H9 (cell line): ENCODE results near the gene SMLR1. TPM values are rescaled to one million over a fixed set of nuclear protein-coding genes. Genes with fewer than 3 reads are reported as not detected.

Experiments used
- DNase-seq: peaks from one replicate; pipeline ENCODE4 v3.0.0-alpha.2; 2017
- H2AFZ ChIP-seq: one replicate; pipeline ENCODE4 v1.6.1; 2013; ENCODE audit warnings: mild to moderate bottlenecking, low read length, control low read depth, moderate library complexity
- H2AK5ac ChIP-seq: 2 replicates; pipeline ENCODE4 v1.6.1; 2013; ENCODE audit warnings: low read length, control low read depth, mixed read lengths; ENCODE audit not compliant: insufficient read length
- H2BK120ac ChIP-seq: one replicate; pipeline ENCODE4 v1.6.1; 2013; ENCODE audit warnings: low read depth, mild to moderate bottlenecking, low read length, control low read depth, inconsistent platforms; ENCODE audit not compliant: poor library complexity, severe bottlenecking
- H2BK12ac ChIP-seq: 2 replicates; pipeline ENCODE4 v1.6.1; 2013; ENCODE audit warnings: low read length, control low read depth, mixed read lengths, low read depth; ENCODE audit not compliant: insufficient read length
- H2BK15ac ChIP-seq: 2 replicates; pipeline ENCODE4 v1.6.1; 2013; ENCODE audit warnings: low read depth, low read length, control low read depth
- H2BK20ac ChIP-seq: one replicate; pipeline ENCODE4 v1.6.1; 2013; ENCODE audit warnings: low read depth, mild to moderate bottlenecking, low read length, control low read depth, inconsistent platforms; ENCODE audit not compliant: poor library complexity, severe bottlenecking
- H2BK5ac ChIP-seq: 2 replicates; pipeline ENCODE4 v1.6.1; 2013; ENCODE audit warnings: low read length, control low read depth, mixed read lengths; ENCODE audit not compliant: insufficient read length
- H3K14ac ChIP-seq: 2 replicates; pipeline ENCODE4 v1.6.1; 2013; ENCODE audit warnings: low read length, control low read depth; ENCODE audit not compliant: insufficient read depth
- H3K18ac ChIP-seq: 2 replicates; pipeline ENCODE4 v1.6.1; 2013; ENCODE audit warnings: low read depth, mild to moderate bottlenecking, mixed read lengths, low read length, control low read depth; ENCODE audit not compliant: insufficient read length
- H3K23ac ChIP-seq: 2 replicates; pipeline ENCODE4 v1.6.1; 2013; ENCODE audit warnings: low read length, control low read depth, mixed read lengths, low read depth; ENCODE audit not compliant: insufficient read length
- H3K23me2 ChIP-seq: 2 replicates; pipeline ENCODE4 v1.6.1; 2013; ENCODE audit warnings: low read depth, mild to moderate bottlenecking, mixed read lengths, low read length, control low read depth; ENCODE audit not compliant: insufficient read length, poor library complexity, severe bottlenecking
- H3K27ac ChIP-seq: 2 replicates; pipeline ENCODE4 v1.5.1; 2013; ENCODE audit warnings: low read length, control low read depth, mixed read lengths, low read depth; ENCODE audit not compliant: insufficient read length
- H3K27me3 ChIP-seq: 2 replicates; pipeline ENCODE4 v1.6.1; 2013; ENCODE audit warnings: low read length, control low read depth, inconsistent platforms; ENCODE audit not compliant: insufficient read depth
- H3K4ac ChIP-seq: 2 replicates; pipeline ENCODE4 v1.6.1; 2013; ENCODE audit warnings: low read depth, mild to moderate bottlenecking, control low read depth, inconsistent platforms, low read length, moderate library complexity
- H3K4me1 ChIP-seq: 2 replicates; pipeline ENCODE4 v1.6.1; 2013; ENCODE audit warnings: low read length, control low read depth, inconsistent platforms; ENCODE audit not compliant: insufficient read depth
- H3K4me2 ChIP-seq: 2 replicates; pipeline ENCODE4 v1.6.1; 2013; ENCODE audit warnings: low read length, control low read depth, mixed read lengths; ENCODE audit not compliant: insufficient read length, insufficient read depth
- H3K56ac ChIP-seq: 2 replicates; pipeline ENCODE4 v1.6.1; 2013; ENCODE audit warnings: low read depth, mild to moderate bottlenecking, mixed read lengths, low read length, control low read depth; ENCODE audit not compliant: insufficient read length
- H3K79me1 ChIP-seq: 2 replicates; pipeline ENCODE4 v1.6.1; 2013; ENCODE audit warnings: low read depth, mild to moderate bottlenecking, moderate library complexity, low read length, control low read depth, inconsistent platforms; ENCODE audit not compliant: insufficient read depth, poor library complexity, severe bottlenecking
- H3K79me2 ChIP-seq: 2 replicates; pipeline ENCODE4 v1.6.1; 2013; ENCODE audit warnings: low read length, control low read depth, inconsistent platforms; ENCODE audit not compliant: insufficient read depth
- H3K9ac ChIP-seq: 2 replicates; pipeline ENCODE4 v1.6.1; 2013; ENCODE audit warnings: low read length, control low read depth, mixed read lengths; ENCODE audit not compliant: insufficient read length; ENCODE audit errors: extremely low read depth
- H3K9me3 ChIP-seq: one replicate; pipeline ENCODE4 v1.6.1; 2013; ENCODE audit warnings: low read depth, low read length, inconsistent platforms; ENCODE audit not compliant: control insufficient read depth
- H3T11ph ChIP-seq: one replicate; pipeline ENCODE4 v1.6.1; 2013; ENCODE audit warnings: mild to moderate bottlenecking, low read length, control low read depth, inconsistent platforms
- H4K20me1 ChIP-seq: one replicate; pipeline ENCODE4 v1.6.1; 2013; ENCODE audit not compliant: control insufficient read depth, insufficient read length, insufficient read depth
- H4K5ac ChIP-seq: 2 replicates; pipeline ENCODE4 v1.6.1; 2013; ENCODE audit warnings: low read depth, mild to moderate bottlenecking, mixed read lengths, low read length, control low read depth; ENCODE audit not compliant: insufficient read length
- H4K8ac ChIP-seq: replicated peaks from 2 replicates; pipeline ENCODE4 v1.6.1; 2013; ENCODE audit warnings: low read length, control low read depth, mixed read lengths, low read depth; ENCODE audit not compliant: insufficient read length
- H4K91ac ChIP-seq: 2 replicates; pipeline ENCODE4 v1.6.1; 2013; ENCODE audit warnings: low read depth, mild to moderate bottlenecking, moderate library complexity, mixed read lengths, low read length, control low read depth; ENCODE audit not compliant: insufficient read length
- H3K27ac Mint-ChIP-seq, 3 experiments: 2 replicates in 2 of 3; 3 replicates in 1 of 3; pipeline ENCODE4 v1.8.0; 2020 to 2021; ENCODE audit warnings: mixed read lengths in 3 of 3, mild to moderate bottlenecking in 1 of 3, moderate library complexity in 1 of 3
- H3K27me3 Mint-ChIP-seq: 2 replicates; pipeline ENCODE4 v1.8.0; 2021; ENCODE audit warnings: low read depth, mild to moderate bottlenecking, moderate library complexity, mixed read lengths
- H3K36me3 Mint-ChIP-seq, 3 experiments: 2 replicates in 2 of 3; 3 replicates in 1 of 3; pipeline ENCODE4 v1.8.0; 2020 to 2021; ENCODE audit warnings: low read depth in 3 of 3, mixed read lengths in 3 of 3; ENCODE audit not compliant: insufficient read depth in 1 of 3
- H3K4me1 Mint-ChIP-seq, 2 experiments: 2 replicates each; pipeline ENCODE4 v1.8.0; 2020; ENCODE audit warnings: mixed read lengths in 2 of 2
- H3K4me3 Mint-ChIP-seq, 2 experiments: 2 replicates in 1 of 2; 3 replicates in 1 of 2; pipeline ENCODE4 v1.8.0; 2020 to 2021; ENCODE audit warnings: mild to moderate bottlenecking in 2 of 2, mixed read lengths in 2 of 2, moderate library complexity in 1 of 2
- H3K9me3 Mint-ChIP-seq, 2 experiments: 2 replicates in 1 of 2; 3 replicates in 1 of 2; pipeline ENCODE4 v1.8.0; 2020; ENCODE audit warnings: mild to moderate bottlenecking in 2 of 2, mixed read lengths in 2 of 2, moderate library complexity in 1 of 2
- CTCF ChIP-seq: fragments of 200-600 bp; sonication (generic); conservative IDR thresholded peaks from 3 replicates; pipeline ENCODE4 v1.8.0; 2021; ENCODE audit warnings: antibody characterized with exemption, mild to moderate bottlenecking
- WGBS: extraction: QIAGEN DNeasy Blood & Tissue Kit; methylation state at CpG from one replicate; pipeline ENCODE4 v1.1.7; 2013; ENCODE audit warnings: missing lambda C conversion rate, low lambda C conversion rate, mixed read lengths; ENCODE audit not compliant: insufficient read length; ENCODE audit errors: extremely low coverage; 5-methylcytosine and 5-hydroxymethylcytosine counted together
- total RNA-seq: library from RNA; stranded (reverse); gene quantifications from 2 replicates; pipeline ENCODE4 v1.2.1, GENCODE V29; 2021

Gene SMLR1
- total RNA-seq, 1 experiment from 2014 or later = not detected

- DNase-seq = no peak
- Histone ChIP-seq H3K79me2 (no peaks in the 10 kb centered on the region; the same call in 1 of the 2 replicates), H2AFZ (no peak overlapping the region), H4K20me1 (no peaks in the 10 kb centered on the region), H3K23ac (no peak overlapping the region), H3K9ac (no peak overlapping the region), H3K27ac (no peak overlapping the region), H3K4me2 (no peak overlapping the region), H2BK12ac (no peak overlapping the region), H2AK5ac (no peak overlapping the region), H3K56ac (no peak overlapping the region), H4K5ac (no peak overlapping the region), H4K8ac (no peak overlapping the region), H3K9me3 (no peaks in the 10 kb centered on the region), H2BK5ac (no peak overlapping the region), H3K27me3 (no peaks in the 10 kb centered on the region), H3T11ph (no peak overlapping the region), H3K4me1 (no peaks in the 10 kb centered on the region), H2BK15ac (no peak overlapping the region), H4K91ac (no peak overlapping the region), H3K4ac (no peak overlapping the region), H3K23me2 (no peaks in the 10 kb centered on the region), H3K79me1 (no peaks in the 10 kb centered on the region), H2BK120ac (no peak overlapping the region), H2BK20ac (no peak overlapping the region), H3K14ac (no peak overlapping the region), H3K18ac (no peak overlapping the region)
- no CpG with 5 or more reads among the region's 10 CpGs for WGBS
- Mint-ChIP-seq H3K27me3 (no peaks in the 10 kb centered on the region), H3K4me3 (no peak overlapping the region), H3K4me1 (peaks cover 12 to 13% of the 10 kb centered on the region in 2 experiments), H3K27ac (peak overlapping the region in 2 of 3 experiments; percentile 21 to 82; a peak in 3 of 7 replicates), H3K9me3 (no peaks in the 10 kb centered on the region), H3K36me3 (peaks cover 10 to 14% (median 10%) of the 10 kb centered on the region in 3 experiments; a peak in 6 of 7 replicates)
- no peak for TF ChIP-seq CTCF
Measured at GRCh38 chr6:130869681-130870080, 42.5 kb downstream of the SMLR1 start.
